Activated B cell treated with CpG ODN at 0.5 μM for 24 hours (primary cell): ENCODE data around the gene SLC35G1. TPM values are rescaled to one million over a fixed set of nuclear protein-coding genes. Genes with fewer than 3 reads are reported as not detected.

Experiments used
- ATAC-seq: fragments of 200-7000 bp; cut with Tn5 transposase; one replicate; pipeline ENCODE4 v1.10.0; 2021; ENCODE audit warnings: low read depth, mild to moderate bottlenecking, moderate library complexity
- CTCF ChIA-PET: fragments of 350-600 bp; sonication (Branson Sonifier 250); formaldehyde crosslinking; loops from one replicate; lab custom pipeline; 2021; ENCODE audit warnings: antibody characterized with exemption; lab: Charles Lee
- POLR2A ChIA-PET: fragments of 350-600 bp; sonication (Branson Sonifier 250); formaldehyde crosslinking; loops from one replicate; lab custom pipeline; 2021; ENCODE audit warnings: antibody characterized with exemption; lab: Charles Lee
- DNase-seq: peaks from one replicate; pipeline ENCODE4 v3.0.0; 2022
- H3K27ac Mint-ChIP-seq: one replicate; pipeline ENCODE4 v1.8.0; 2020; ENCODE audit warnings: mixed read lengths
- H3K27me3 Mint-ChIP-seq: one replicate; pipeline ENCODE4 v1.8.0; 2021; ENCODE audit warnings: mixed read lengths
- H3K36me3 Mint-ChIP-seq: one replicate; pipeline ENCODE4 v1.8.0; 2021; ENCODE audit warnings: low read depth, mixed read lengths
- H3K4me1 Mint-ChIP-seq: one replicate; pipeline ENCODE4 v1.8.0; 2021; ENCODE audit warnings: mixed read lengths
- H3K4me3 Mint-ChIP-seq: one replicate; pipeline ENCODE4 v1.8.0; 2020; ENCODE audit warnings: mild to moderate bottlenecking, mixed read lengths
- H3K9me3 Mint-ChIP-seq: one replicate; pipeline ENCODE4 v1.8.0; 2020; ENCODE audit warnings: mixed read lengths
- intact Hi-C: fragments of 100-400 bp; cut with micrococcal nuclease; formaldehyde crosslinking; loops from one replicate; pipeline ENCODE4 v1.15.1; 2024
- total RNA-seq: library from RNA; stranded (reverse); gene quantifications from 2 replicates; pipeline ENCODE4 v1.2.3, GENCODE V29; 2022
- TF ChIP-seq, protein P1 (sequence below): fragments of 200-600 bp; IDR thresholded peaks from one replicate; pipeline ENCODE4 v1.8.0; 2022; ENCODE audit warnings: antibody characterized with exemption, mild to moderate bottlenecking

Gene SLC35G1
- total RNA-seq, 1 donor from 2014 or later: 2.1 TPM

DNA sequence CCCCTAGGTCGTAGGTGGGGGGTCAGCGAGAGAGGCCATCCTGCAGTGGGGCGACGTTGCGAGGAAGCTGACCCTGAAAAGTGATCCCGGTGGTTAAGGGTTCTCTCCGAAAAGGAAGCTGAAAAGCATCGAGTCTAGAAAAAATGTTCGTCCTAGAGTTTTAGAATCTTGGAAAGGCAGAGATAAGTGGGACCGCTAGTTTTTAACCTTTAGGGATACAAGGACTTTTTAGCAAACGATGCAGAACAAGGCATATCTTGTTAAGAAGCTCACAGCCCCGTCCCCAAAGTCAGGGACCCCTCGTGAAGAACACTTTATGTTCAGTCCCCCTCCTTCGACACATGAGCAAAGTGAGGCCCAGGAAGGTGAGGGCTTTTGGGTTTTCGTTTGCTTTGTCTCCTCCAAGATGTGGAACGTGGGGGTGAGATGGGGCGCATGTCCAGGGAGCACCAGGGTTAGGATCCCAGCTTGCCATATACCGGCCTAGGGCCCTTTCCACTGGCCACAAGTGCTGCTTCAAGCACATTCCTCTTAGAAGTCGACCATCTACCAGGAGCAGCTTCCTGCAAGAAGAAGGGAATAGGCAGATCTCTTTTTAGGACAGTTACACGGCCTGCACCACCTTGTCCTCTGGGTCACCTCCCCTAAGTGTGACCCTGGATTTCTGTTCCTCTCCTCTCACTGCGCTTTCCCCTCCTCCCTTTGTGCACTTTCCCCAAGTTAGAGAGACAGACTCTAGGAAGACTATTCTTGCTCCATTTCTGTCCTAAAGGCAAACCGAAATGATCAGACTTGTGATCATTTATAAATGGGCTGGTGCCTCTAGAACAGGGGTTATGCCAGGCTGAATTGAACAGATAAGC is 969 bp downstream of the SLC35G1 start:
- H3K27me3 Mint-ChIP-seq: peaks cover 11% of the 10 kb centered on the region
- H3K9me3 Mint-ChIP-seq: no peaks in the 10 kb centered on the region
- no peaks in the 10 kb centered on the region for H3K36me3 Mint-ChIP-seq
- peak overlapping the region; percentile 80 for H3K4me3 Mint-ChIP-seq
- POLR2A ChIA-PET: interaction anchor here (0.6 to 1.8 kb wide), 2 partner anchors 11 to 347 kb away, joined by 4 to 5 read pairs; no protein-coding TSS in a partner anchor
- H3K4me1 Mint-ChIP-seq: peaks cover 13% of the 10 kb centered on the region
- ATAC-seq (peak; percentile 5), DNase-seq (no peak)
- CTCF ChIA-PET: interaction anchor here (1.0 kb wide), 1 partner anchor 14 kb away, joined by 3 read pairs; no protein-coding TSS in a partner anchor
- intact Hi-C loops: no loop called here
- H3K27ac Mint-ChIP-seq: no peak overlapping the region
- TF ChIP-seq, protein P1, sequence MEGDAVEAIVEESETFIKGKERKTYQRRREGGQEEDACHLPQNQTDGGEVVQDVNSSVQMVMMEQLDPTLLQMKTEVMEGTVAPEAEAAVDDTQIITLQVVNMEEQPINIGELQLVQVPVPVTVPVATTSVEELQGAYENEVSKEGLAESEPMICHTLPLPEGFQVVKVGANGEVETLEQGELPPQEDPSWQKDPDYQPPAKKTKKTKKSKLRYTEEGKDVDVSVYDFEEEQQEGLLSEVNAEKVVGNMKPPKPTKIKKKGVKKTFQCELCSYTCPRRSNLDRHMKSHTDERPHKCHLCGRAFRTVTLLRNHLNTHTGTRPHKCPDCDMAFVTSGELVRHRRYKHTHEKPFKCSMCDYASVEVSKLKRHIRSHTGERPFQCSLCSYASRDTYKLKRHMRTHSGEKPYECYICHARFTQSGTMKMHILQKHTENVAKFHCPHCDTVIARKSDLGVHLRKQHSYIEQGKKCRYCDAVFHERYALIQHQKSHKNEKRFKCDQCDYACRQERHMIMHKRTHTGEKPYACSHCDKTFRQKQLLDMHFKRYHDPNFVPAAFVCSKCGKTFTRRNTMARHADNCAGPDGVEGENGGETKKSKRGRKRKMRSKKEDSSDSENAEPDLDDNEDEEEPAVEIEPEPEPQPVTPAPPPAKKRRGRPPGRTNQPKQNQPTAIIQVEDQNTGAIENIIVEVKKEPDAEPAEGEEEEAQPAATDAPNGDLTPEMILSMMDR: no peak

DNA sequence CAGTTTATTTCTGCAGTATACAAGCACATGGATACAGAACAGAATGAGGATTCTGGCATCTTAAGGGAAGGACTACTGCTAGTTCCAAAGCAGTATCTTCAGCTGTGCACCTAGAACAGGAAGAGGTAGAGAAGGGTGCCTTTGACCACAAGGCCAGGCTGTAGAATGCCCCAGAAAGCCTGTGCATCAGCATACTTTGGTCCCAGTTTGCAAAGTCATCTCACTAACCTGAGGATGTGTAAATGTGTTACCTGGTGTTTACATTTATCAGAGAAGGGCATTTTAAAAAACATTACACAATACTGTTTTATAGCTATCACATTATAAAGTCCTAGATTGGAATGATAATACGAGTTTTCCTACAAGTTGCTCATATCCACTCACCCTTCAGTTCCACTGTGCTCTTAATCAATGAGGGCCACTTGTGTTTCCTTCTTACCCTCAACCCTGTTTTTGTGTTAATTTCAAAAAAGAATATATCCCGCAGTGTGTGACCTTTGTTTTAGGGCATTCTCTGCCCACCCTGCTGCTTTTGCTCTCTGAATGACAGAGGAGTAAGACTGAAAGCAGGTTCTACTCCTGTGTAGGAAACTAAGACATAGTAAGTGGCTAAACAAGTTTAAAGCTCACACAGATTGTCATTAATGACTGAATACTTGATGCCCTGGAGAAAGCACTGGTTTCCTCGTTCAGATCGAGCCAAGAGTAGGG is 3.4 kb downstream of the SLC35G1 start:
- TF ChIP-seq, protein P1: no peak
- no peaks in the 10 kb centered on the region for H3K9me3 Mint-ChIP-seq
- intact Hi-C loops: no loop called here
- no peak for ATAC-seq
- no peak for DNase-seq
- H3K4me3 Mint-ChIP-seq: no peak overlapping the region
- peaks cover 13% of the 10 kb centered on the region for H3K4me1 Mint-ChIP-seq
- ChIA-PET POLR2A (no interaction called here), CTCF (no interaction called here)
- H3K36me3 Mint-ChIP-seq: no peaks in the 10 kb centered on the region
- H3K27me3 Mint-ChIP-seq: peaks cover 4% of the 10 kb centered on the region
- no peak overlapping the region for H3K27ac Mint-ChIP-seq

DNA sequence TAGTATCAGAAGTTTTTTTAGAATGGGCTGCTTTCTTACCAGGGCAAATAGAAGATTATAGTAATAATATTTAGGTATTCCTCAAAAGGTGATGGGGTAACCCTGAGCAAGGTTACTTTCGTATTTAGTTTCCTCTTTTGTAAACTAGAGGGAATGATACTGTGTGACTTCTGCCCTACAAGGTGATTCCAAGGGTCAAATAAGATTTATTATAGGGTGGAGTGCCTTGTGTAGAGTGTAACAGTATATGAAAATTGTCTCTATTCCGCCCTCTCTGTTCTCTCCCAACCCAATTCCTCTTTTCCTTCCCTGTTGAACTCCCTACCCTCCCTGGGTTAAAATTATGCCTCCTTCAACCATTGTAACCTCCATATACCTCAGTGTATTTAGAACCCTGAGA is 5.3 kb downstream of the SLC35G1 start:
- ATAC-seq (no peak), DNase-seq (no peak)
- no peaks in the 10 kb centered on the region for H3K36me3 Mint-ChIP-seq
- POLR2A ChIA-PET: no interaction called here
- no peak overlapping the region for H3K27ac Mint-ChIP-seq
- no peaks in the 10 kb centered on the region for H3K9me3 Mint-ChIP-seq
- H3K4me3 Mint-ChIP-seq: no peak overlapping the region
- CTCF ChIA-PET: no interaction called here
- intact Hi-C loops: no loop called here
- no peaks in the 10 kb centered on the region for H3K27me3 Mint-ChIP-seq
- peaks cover 8% of the 10 kb centered on the region for H3K4me1 Mint-ChIP-seq
- TF ChIP-seq, protein P1: no peak

DNA sequence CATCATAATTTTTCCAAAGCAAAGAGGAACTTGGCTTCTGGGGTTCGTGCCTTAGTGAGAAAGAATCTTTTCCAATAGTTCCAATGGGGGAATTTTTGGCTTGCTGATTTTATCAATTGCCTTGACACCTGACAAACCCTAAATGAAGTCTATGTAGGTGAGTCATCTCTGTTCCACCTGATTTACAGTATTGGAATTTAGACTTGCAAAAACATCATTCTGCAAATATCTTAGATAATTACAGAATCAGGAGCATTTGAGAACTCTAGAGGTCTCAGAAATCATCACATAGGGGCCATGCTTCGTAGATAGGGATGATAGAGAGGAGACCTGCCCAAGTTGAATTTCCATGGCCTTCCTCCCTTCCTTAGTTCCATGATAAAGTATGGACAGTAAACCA is 9.3 kb downstream of the SLC35G1 start:
- no peak overlapping the region for H3K4me3 Mint-ChIP-seq
- ChIA-PET POLR2A (no interaction called here), CTCF (no interaction called here)
- H3K27me3 Mint-ChIP-seq: no peaks in the 10 kb centered on the region
- no peak overlapping the region for H3K27ac Mint-ChIP-seq
- intact Hi-C loops: no loop called here
- TF ChIP-seq, protein P1: no peak
- no peak for ATAC-seq
- no peaks in the 10 kb centered on the region for H3K4me1 Mint-ChIP-seq
- H3K9me3 Mint-ChIP-seq: no peaks in the 10 kb centered on the region
- no peak for DNase-seq
- no peaks in the 10 kb centered on the region for H3K36me3 Mint-ChIP-seq

DNA sequence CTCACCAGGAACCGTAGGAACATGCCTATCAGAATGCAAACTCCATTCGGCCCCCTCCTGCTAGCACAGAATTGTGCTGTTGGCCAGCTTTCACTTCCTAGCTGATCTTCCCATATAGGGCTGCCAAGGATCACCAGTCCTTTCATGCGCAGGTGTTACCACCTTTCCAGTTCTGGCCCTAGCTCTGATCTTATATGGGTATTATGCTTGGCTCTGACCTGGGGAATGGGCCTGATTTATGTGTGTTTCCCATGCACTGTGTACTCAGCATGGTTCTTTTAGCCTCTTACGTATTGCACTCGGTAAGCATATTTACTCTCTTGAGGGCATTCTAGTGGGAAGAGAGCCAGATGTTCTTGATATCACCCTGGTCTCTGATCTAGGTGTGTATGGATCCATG is 11.1 kb downstream of the SLC35G1 start:
- ATAC-seq (no peak), DNase-seq (no peak)
- Mint-ChIP-seq H3K27ac (no peak overlapping the region), H3K4me1 (no peaks in the 10 kb centered on the region), H3K4me3 (no peak overlapping the region), H3K36me3 (no peaks in the 10 kb centered on the region), H3K9me3 (no peaks in the 10 kb centered on the region), H3K27me3 (no peaks in the 10 kb centered on the region)
- intact Hi-C loops: no loop called here
- ChIA-PET CTCF (no interaction called here), POLR2A (no interaction called here)
- TF ChIP-seq, protein P1: no peak
